ENCODE measurements around the gene SNAPC2.

SNAPC2 gene

GRCh38 chr19:7932276-7932929, 12.3 kb downstream of the SNAPC2 start:
- no peak overlapping the region for H3K4me3 ChIP-seq (ENCODE audit: low read depth, low read length)
- no peak for TF ChIP-seq CTCF (IDR thresholded peaks at IDR 0.05; ENCODE audit: control insufficient read depth, extremely low read depth, insufficient read depth)
- no peak for DNase-seq (ENCODE audit: low read depth)

- TF ChIP-seq CTCF (IDR thresholded peaks at IDR 0.05; ENCODE audit: control insufficient read depth, extremely low read depth, insufficient read depth) = no peak
- DNase-seq (ENCODE audit: low read depth) = no peak
- H3K4me3 ChIP-seq (ENCODE audit: low read depth, low read length) = no peak overlapping the region
These were observed 12.8 kb downstream of the SNAPC2 start for GRCh38 chr19:7932930-7933300.

- H3K4me3 ChIP-seq (ENCODE audit: low read depth, low read length) = no peak overlapping the region
- DNase-seq (ENCODE audit: low read depth) = no peak
- TF ChIP-seq CTCF (IDR thresholded peaks at IDR 0.05; ENCODE audit: control insufficient read depth, extremely low read depth, insufficient read depth) = peak; percentile 20; the same call in 1 of the 2 replicates
These were observed 13.3 kb downstream of the SNAPC2 start for GRCh38 chr19:7933411-7933810.

- no peak for DNase-seq (ENCODE audit: low read depth)
- no peak for TF ChIP-seq CTCF (IDR thresholded peaks at IDR 0.05; ENCODE audit: control insufficient read depth, extremely low read depth, insufficient read depth)
- no peak overlapping the region for H3K4me3 ChIP-seq (ENCODE audit: low read depth, low read length)
These were observed 13.9 kb downstream of the SNAPC2 start for GRCh38 chr19:7933828-7934725.

- TF ChIP-seq CTCF (IDR thresholded peaks at IDR 0.05; ENCODE audit: control insufficient read depth, extremely low read depth, insufficient read depth) = no peak
- no peak overlapping the region for H3K4me3 ChIP-seq (ENCODE audit: low read depth, low read length)
- no peak for DNase-seq (ENCODE audit: low read depth)
These were observed 14.6 kb downstream of the SNAPC2 start for GRCh38 chr19:7934766-7935165.

- DNase-seq (ENCODE audit: low read depth) = no peak
- TF ChIP-seq CTCF (IDR thresholded peaks at IDR 0.05; ENCODE audit: control insufficient read depth, extremely low read depth, insufficient read depth) = no peak
- no peak overlapping the region for H3K4me3 ChIP-seq (ENCODE audit: low read depth, low read length)
These were observed 20.7 kb downstream of the SNAPC2 start for GRCh38 chr19:7940841-7941240.

Measured in LNCaP clone FGC (cell line).